ENCODE results near the gene PRDM16.
A peak's percentile ranks its signal among the peaks of the same experiment; 100 is the strongest.

PRDM16 gene

DNA sequence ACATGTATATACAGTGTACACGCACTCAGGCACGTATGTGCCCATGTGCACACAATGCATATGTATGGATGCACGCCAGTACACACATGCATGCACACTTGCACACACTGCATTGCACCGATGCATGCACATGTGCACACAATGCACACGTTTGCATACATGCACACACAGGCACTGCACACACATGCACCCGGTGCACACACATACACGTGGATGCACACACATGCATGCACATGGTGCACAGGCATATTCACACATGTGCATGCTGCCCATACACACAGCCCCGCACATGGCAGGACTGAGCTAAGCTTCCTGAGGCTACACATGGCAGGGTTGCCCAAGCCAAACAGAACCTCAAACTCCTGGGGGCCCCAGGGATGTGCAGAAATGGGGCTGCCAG lies 405.0 kb downstream of the PRDM16 start:
- DNase-seq, result no peak

DNA sequence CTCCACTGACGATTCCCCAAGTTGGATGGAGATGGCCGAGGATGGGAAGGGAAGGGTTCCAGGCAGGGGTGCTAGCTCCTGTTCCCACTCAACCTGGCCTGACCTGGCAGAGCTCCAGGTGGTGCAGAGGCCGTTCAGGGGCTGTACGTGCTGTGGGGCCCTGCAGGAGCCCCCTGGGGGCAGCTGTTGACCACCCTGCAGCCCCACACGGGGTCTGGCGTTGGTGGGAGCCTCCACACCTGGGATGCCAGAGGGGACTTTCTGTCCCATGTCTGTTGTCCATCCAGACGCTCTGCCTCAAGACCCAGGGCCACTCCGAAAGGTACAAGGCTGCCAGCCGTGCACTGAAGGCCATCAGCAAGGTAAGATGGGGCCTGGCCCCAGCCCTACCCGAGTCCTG lies 405.4 kb downstream of the PRDM16 start:
- no peak for DNase-seq

DNA sequence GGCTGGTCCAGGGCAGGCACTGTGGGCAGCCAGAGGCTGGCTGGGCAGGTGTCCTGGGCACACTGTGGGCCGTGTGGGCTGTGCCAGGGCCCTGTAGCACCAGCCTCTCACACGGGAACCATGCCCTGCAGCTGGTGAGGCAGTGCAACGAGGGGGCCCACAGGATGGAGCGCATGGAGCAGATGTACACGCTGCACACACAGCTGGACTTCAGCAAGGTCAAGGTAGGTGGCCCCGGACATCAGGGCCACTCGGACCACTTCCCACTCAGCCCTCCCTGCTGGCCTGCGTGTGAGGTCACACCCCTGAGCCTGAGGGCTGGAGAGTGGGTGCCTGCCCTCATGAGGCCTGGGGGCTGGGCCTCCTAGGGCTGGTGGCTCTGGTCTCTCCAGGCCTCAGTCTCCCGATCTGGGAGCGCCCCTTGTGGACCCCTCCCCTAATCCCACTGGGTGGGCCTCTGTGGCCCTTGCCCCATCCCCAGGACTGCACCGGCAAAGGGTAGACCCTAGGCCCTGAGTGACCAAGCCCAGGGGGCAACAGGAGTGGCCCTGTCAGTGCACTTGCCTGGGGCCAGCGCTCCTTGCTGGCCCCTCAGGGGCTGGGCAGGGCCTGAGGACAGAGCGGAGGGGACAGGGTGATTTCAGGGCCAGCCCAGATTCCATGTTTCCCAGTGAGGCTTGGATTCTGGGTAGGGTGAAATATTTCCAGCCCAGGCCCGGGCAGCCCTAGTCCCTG lies 407.0 kb downstream of the PRDM16 start:
- no peak for DNase-seq

DNA sequence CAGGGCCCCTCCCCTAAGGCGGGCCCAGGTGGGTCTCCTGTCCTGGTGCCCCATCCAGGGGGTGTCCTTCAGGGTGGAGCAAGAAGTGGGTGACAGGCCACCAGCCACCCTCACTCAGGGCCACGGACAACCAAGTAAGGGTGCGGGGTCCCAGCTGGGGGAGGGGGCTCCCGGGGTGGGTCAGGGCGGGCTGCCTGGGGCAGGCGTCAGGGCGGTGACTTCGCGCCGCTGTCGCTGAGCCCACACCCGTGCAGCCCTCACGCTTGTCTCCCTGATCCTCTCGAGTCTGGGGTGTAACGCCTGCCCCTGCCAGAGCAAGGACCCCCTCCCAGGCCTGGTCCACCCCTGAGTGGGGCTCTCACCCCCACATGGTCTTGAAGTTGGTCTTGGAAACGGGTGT lies 407.7 kb downstream of the PRDM16 start:
- no peak for DNase-seq

DNA sequence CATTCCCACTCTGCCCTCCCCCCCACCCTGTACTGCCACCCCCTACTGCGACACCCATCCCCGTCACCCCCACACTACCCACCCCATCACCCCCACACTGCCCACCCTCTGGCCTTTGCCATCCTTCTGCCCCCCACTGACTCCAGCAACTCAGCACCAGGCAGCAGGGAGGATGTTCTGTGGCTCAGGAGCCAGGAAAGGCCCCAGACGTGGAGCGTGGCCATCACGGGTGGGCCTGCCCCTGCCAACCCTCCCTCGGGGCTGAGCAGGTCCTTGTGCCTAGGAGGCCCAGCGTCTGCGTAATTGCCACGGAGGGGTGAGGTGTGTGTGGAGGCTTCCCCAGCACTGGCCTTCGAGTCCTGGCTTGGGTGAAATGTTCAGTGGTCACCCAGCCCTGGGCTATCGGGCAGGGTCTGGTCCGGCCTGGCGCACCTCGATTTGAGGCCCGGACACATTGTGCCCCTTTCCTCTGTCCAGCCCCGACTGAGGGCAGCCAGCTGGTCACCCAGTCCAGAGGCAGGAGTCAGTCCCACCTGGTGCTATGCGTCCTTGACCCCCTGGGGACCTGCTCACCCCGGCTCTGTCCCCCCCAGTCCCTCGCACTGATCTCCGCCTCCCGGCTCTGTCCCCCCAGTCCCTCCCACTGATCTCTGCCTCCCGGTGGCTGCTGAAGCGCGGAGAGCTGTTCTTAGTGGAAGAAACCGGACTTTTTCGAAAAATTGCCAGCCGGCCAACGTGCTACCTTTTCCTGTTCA lies 408.4 kb downstream of the PRDM16 start:
- DNase-seq, result peak; percentile 31

DNA sequence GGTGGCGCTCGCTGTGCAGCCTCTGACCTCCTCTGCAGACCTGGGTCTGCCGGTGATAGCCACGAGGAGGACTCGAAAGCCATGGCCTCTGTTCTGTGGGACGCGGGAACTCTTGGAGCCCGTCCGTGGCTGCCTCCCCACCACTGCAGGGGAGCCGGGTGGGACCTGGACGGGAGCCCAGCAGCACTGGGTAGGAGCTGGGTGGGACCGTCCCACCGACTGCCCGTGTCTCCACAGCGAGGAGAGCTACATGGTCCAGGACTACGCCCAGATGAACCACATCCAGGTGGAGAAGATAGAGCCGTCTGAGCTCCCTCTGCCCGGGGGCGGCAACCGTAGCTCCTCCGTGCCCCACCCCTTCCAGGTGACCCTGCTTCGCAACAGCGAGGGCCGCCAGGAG lies 409.2 kb downstream of the PRDM16 start:
- no peak for DNase-seq

DNA sequence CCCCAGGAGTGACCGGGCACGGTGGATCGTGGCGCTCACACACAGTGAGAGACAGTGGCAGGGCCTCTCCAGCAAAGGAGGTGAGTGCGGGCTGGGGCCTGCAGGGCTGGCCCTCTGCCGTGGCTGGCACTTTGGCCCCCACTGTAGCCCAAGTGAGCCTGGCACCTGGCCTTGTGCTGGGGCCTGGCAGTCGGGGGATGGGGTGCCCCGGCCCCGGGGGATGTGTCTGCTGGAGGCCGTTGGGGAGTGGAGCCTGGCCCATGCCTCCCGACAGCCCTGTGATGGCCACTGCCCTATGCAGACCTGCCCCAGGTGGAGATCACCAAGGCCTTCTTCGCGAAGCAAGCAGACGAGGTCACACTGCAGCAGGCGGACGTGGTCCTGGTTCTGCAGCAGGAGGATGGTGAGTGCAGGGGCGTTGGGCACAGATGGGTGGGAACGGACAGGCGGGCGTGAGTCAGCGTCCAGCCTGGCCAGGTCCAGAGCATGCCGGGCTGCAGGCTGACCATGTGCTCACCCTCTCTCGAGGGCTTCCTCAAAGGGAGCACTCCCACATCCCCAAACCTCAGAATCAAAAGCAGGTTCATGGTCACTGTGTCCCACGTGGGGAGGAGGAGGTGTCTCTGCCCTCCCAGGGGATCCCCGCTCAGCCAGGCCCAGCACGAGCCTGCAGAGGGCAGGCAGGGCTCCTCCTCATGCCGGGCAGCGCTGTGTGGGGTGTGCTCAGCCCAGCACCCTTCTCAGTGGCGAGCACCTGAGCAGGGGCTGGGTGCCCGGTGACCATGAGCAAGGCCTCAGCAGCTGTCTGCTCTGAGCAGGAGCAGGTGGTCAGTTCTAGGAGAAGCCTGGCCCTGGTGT lies 410.7 kb downstream of the PRDM16 start:
- no peak for DNase-seq

DNA sequence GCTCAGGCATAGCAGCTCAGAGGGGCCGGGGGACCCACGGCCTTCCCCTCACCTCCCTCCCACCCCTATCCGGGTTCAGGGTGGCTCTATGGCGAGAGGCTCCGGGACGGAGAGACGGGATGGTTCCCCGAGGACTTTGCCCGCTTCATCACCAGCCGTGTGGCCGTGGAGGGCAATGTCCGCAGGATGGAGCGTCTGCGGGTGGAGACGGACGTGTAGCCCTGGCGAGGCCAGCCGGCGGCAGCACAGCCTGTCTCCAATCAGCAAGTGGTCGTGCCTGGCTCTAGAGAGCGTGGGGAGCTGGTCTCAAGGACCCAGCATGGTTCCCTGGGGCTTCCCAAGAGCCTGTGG lies 411.3 kb downstream of the PRDM16 start:
- DNase-seq, result no peak

DNA sequence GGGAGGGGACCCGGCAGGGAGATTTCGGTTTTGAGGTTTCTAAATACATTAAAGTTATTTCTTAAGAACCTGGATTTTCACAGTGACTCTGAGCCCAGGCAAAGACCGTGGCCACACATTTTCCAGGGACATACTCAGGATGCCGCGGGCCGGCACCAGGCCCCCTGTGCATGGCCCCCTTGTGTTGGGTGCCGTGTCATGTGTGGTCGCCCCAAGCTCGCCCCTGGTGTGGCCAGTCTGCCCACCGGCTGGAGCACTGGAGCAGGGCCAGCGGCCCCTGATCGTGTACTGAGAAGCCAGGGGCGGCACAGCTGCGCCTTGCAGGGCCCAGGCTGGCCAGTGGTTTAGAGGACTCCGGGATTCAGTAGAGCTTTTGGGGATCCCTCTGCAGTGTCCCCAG lies 412.0 kb downstream of the PRDM16 start:
- no peak for DNase-seq

DNA sequence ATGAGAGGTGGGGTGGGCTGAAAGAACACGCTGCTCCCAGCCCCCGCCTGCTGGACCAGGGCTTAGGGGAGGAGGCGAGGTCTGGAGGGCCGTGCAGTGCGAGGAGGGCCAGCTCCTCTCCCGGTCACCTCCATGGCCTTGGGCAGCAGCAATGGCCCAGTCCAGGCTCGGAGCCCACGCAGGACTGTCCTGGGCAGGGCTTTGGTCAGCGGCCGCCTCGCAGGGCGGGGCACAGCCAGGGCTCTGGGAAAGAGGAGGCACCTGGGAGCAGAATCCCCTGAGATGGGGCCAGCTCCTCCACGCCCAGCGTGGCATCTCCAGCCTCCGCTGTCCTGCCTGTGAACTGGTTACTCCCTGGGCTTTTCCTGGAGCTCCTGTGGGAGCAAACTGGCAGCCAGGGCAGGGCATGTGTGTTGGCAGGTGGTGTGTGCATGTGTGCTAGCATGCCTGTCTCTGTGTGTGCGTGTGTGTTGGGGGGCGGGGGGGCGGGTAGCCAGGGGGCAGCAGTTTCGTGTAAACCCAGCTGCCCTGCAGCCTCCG lies 412.9 kb downstream of the PRDM16 start:
- DNase-seq, result no peak

DNA sequence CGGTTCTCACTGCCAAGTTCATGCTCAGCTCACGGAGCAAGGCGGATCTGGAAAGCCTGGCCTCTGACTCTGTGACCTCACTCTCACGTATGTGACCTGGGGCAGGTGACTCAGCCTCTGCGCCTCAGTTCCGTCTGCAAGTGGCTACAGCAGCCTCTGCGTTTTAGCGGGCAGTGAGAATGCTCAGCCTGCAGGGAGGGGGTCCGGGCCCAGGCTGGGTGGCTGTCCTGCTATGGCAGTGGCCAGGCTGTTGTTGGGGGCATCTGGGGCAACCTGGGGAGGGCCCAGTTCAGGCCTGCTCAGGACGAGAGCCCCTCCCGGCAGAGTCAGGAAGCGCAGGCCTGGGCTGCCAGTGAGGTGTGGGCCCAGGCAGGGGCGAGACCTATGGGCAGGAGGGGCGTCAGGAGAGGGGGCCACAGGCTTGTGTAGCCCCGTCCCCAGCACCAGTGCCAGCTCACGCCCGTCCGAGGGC lies 413.4 kb downstream of the PRDM16 start:
- no peak for DNase-seq

DNA sequence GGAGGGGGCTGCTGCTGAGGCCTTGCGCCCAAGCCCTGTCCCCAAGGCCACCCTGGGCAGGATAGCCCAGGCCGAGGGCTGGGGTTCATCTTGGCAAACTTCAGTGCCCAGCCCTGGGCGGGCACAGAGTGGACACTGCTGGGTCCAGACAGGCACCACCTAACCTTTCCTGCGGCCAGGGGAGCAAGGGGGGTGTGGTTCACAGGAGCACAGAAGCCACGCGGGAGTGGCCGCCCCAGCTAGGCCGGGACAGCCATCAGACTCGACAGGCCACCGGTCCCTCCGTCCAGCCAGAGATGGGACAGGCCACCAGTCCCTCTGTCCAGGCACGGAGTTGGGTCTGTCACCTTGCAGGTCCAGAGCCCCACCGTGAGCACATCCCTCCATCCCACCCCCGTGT lies 414.4 kb downstream of the PRDM16 start:
- no peak for DNase-seq

DNA sequence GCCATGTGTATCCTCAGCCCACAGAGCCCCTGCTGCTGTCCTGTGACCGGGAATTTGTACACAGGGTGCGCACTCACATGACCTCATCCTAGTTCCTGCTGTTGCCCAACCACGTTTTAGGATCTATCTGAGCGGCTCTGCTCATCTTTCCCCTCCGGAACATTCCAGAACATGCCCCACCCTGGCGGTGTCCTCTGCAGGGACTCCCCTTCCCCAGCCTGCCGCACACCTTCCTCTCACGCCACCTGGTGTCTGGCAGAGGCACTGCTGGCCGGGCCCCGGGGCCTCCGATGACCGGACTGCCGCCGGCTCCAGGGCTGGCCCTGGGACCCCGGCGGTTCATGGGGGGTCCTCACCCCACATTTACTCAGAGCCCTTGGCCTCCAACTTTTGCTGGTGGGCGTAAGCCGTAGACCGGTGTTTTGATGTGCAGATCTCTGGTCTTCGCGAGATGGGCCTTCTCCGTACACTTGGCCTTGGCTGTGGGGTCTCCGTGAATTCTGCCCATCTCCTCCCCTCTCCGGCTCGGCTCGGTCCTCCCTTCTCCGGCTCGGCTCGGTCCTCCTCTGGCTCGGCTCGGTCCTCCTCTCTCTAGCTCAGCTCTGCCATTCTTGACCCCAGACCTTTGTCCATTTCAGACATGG lies 414.9 kb downstream of the PRDM16 start:
- peak; percentile 59 for DNase-seq

DNA sequence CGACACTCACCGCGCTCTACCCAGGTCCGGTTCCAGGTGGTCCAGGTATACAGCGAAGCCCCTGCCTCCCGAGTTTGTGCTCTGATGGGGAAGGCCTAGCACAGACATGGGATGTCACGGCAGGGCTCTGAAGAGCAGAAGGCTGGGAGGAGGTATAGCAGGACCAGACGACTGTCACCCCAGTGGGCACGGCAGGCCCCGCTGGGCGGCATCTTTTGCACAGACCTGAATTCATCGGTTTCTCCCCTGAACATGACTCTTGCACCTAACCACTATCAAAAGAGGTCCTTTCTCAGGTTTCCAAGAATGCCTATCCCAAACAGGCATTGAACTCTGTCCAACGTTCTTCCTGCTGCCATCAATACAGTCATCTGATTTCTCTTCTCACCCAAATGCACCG lies 416.0 kb downstream of the PRDM16 start:
- DNase-seq, result no peak

Data from NCI-H82 (cell line).